NCI-H1436 (cell line): ENCODE data around the gene NSMCE3.

Experiments
- DNase-seq: peaks from one replicate; lab custom pipeline; 2025; lab: John Stamatoyannopoulos, UW

The NSMCE3 gene

GRCh38 chr15:29222129-29222853 is 47.3 kb downstream of the NSMCE3 start:
- no peak for DNase-seq

- no peak for DNase-seq
Measured at GRCh38 chr15:29220852-29221251, 48.8 kb downstream of the NSMCE3 start.

- DNase-seq, result no peak
Measured at GRCh38 chr15:29216955-29217354, 52.7 kb downstream of the NSMCE3 start.
